Fibroblast of villous mesenchyme (primary cell): ENCODE measurements around the gene ZGPAT. TPM values are rescaled to one million over a fixed set of nuclear protein-coding genes. Genes with fewer than 3 reads are reported as not detected.
"Not testable (repeated sequence)": the region's sequence is repeated elsewhere in the genome, so short reads cannot be mapped to it uniquely, and the experiment has no call there.

Experiments
- DNase-seq: peaks from one replicate; pipeline ENCODE4 v3.0.0-alpha.2; 2010; ENCODE audit warnings: low read depth
- H3K4me3 ChIP-seq: 2 replicates; pipeline ENCODE4 v1.5.1; 2011; ENCODE audit warnings: low read depth, mild to moderate bottlenecking, low read length
- CTCF ChIP-seq: IDR thresholded peaks from 2 replicates; pipeline ENCODE4 v1.5.1; 2012; ENCODE audit warnings: low read depth, mild to moderate bottlenecking, low read length; ENCODE audit not compliant: insufficient read depth
- total RNA-seq: library from RNA; depleted of rRNA; stranded (reverse); fragments of >200 nt; gene quantifications from 2 replicates; pipeline ENCODE4 v1.2.3, GENCODE V29; 2012

The ZGPAT gene
- total RNA-seq: 19.4 and 20.3 TPM in 2 replicates

- no peak for TF ChIP-seq CTCF
- peak within 1 kb of the TSS; percentile 80 for H3K4me3 ChIP-seq
- peak; percentile 81 for DNase-seq
Observed at GRCh38 chr20:63707558-63708300, at the start of gene ZGPAT, which contains the start of gene ARFRP1. TSS of gene ZGPAT (plus strand) at chr20:63708039. CDS start at chr20:63708581, 542 bp downstream. TSS of gene ARFRP1 (minus strand) at chr20:63707976. CDS start at chr20:63707091, 885 bp downstream.

GRCh38 chr20:63658749-63659187 is 49.1 kb upstream of the ZGPAT start:
- no peak for TF ChIP-seq CTCF
- DNase-seq: peak; percentile 59
- H3K4me3 ChIP-seq: peak overlapping the region; percentile 91

GRCh38 chr20:63659370-63659769 is 48.5 kb upstream of the ZGPAT start:
- peak overlapping the region; percentile 91 for H3K4me3 ChIP-seq
- DNase-seq: no peak
- TF ChIP-seq CTCF: no peak

- not testable (repeated sequence) for H3K4me3 ChIP-seq, DNase-seq
Observed at GRCh38 chr20:63660174-63660573, 47.7 kb upstream of the ZGPAT start.

- DNase-seq: no peak
- no peak for TF ChIP-seq CTCF
- no peak overlapping the region for H3K4me3 ChIP-seq
Observed at GRCh38 chr20:63660622-63661021, 47.2 kb upstream of the ZGPAT start.

- no peak for DNase-seq
- TF ChIP-seq CTCF: no peak
- no peak overlapping the region for H3K4me3 ChIP-seq
Observed at GRCh38 chr20:63661108-63661507, 46.7 kb upstream of the ZGPAT start.

GRCh38 chr20:63661959-63662812 is 45.7 kb upstream of the ZGPAT start:
- no peak for TF ChIP-seq CTCF
- no peak overlapping the region for H3K4me3 ChIP-seq
- no peak for DNase-seq
